Measurements from ENCODE around the gene EHMT1. TPM values are rescaled to one million over a fixed set of nuclear protein-coding genes. Genes with fewer than 3 reads are reported as not detected.
A peak's percentile ranks its signal among the peaks of the same experiment; 100 is the strongest.

EHMT1 gene
- polyA plus RNA-seq, 1 experiment = 23.3 TPM

GRCh38 chr9:137665226-137665625 lies 46.4 kb downstream of the EHMT1 start:
- DNase-seq (ENCODE audit: low read depth) = no peak
- POLR2A ChIA-PET = no interaction called here
- CTCF ChIA-PET = interaction anchor here (0.8 to 2.7 kb wide), 8 partner anchors 9 to 117 kb away, joined by 3 to 15 read pairs (median 4); no protein-coding TSS in a partner anchor
- no peak for TF ChIP-seq CTCF (IDR thresholded peaks at IDR 0.05; ENCODE audit: insufficient read depth, low read depth, low read length)
- no peak overlapping the region for H3K4me3 ChIP-seq (ENCODE audit: low read depth, low read length)
- H3K27me3 ChIP-seq (ENCODE audit: control insufficient read depth, insufficient read depth, low read length) = no peaks in the 10 kb centered on the region
- H3K36me3 ChIP-seq (ENCODE audit: control insufficient read depth, insufficient read depth, low read length) = peaks cover 5% of the 10 kb centered on the region

GRCh38 chr9:137665697-137666512 lies 47.1 kb downstream of the EHMT1 start:
- DNase-seq (ENCODE audit: low read depth) = no peak
- H3K36me3 ChIP-seq (ENCODE audit: control insufficient read depth, insufficient read depth, low read length) = peaks cover 5% of the 10 kb centered on the region
- ChIA-PET CTCF (interaction anchor here (0.7 to 2.7 kb wide), 10 partner anchors 8 to 117 kb away, joined by 3 to 15 read pairs (median 4); no protein-coding TSS in a partner anchor), POLR2A (no interaction called here)
- TF ChIP-seq CTCF (IDR thresholded peaks at IDR 0.05; ENCODE audit: insufficient read depth, low read depth, low read length) = peak; percentile 70
- H3K27me3 ChIP-seq (ENCODE audit: control insufficient read depth, insufficient read depth, low read length) = no peaks in the 10 kb centered on the region
- H3K4me3 ChIP-seq (ENCODE audit: low read depth, low read length) = no peak overlapping the region

- POLR2A ChIA-PET = no interaction called here
- CTCF ChIA-PET = interaction anchor here (1.0 to 1.2 kb wide), 3 partner anchors 17 to 34 kb away, joined by 3 to 5 read pairs (median 4); no protein-coding TSS in a partner anchor
- no peak for TF ChIP-seq CTCF (IDR thresholded peaks at IDR 0.05; ENCODE audit: insufficient read depth, low read depth, low read length)
- H3K4me3 ChIP-seq (ENCODE audit: low read depth, low read length) = no peak overlapping the region
- peaks cover 5% of the 10 kb centered on the region for H3K36me3 ChIP-seq (ENCODE audit: control insufficient read depth, insufficient read depth, low read length)
- no peak for DNase-seq (ENCODE audit: low read depth)
- H3K27me3 ChIP-seq (ENCODE audit: control insufficient read depth, insufficient read depth, low read length) = no peaks in the 10 kb centered on the region
Observed at GRCh38 chr9:137666513-137666822, 47.7 kb downstream of the EHMT1 start.

GRCh38 chr9:137666955-137667670 lies 48.3 kb downstream of the EHMT1 start:
- no peaks in the 10 kb centered on the region for H3K27me3 ChIP-seq (ENCODE audit: control insufficient read depth, insufficient read depth, low read length)
- CTCF ChIA-PET = interaction anchor here (0.6 to 1.1 kb wide), 3 partner anchors 17 to 49 kb away, joined by 3 to 4 read pairs (median 3); partner anchors contain the start of gene EHMT1
- no peak overlapping the region for H3K4me3 ChIP-seq (ENCODE audit: low read depth, low read length)
- no peak for TF ChIP-seq CTCF (IDR thresholded peaks at IDR 0.05; ENCODE audit: insufficient read depth, low read depth, low read length)
- POLR2A ChIA-PET = no interaction called here
- H3K36me3 ChIP-seq (ENCODE audit: control insufficient read depth, insufficient read depth, low read length) = peaks cover 5% of the 10 kb centered on the region
- no peak for DNase-seq (ENCODE audit: low read depth)

GRCh38 chr9:137668203-137668602 lies 49.4 kb downstream of the EHMT1 start:
- peaks cover 5% of the 10 kb centered on the region for H3K36me3 ChIP-seq (ENCODE audit: control insufficient read depth, insufficient read depth, low read length)
- H3K27me3 ChIP-seq (ENCODE audit: control insufficient read depth, insufficient read depth, low read length) = no peaks in the 10 kb centered on the region
- DNase-seq (ENCODE audit: low read depth) = no peak
- POLR2A ChIA-PET = no interaction called here
- H3K4me3 ChIP-seq (ENCODE audit: low read depth, low read length) = no peak overlapping the region
- TF ChIP-seq CTCF (IDR thresholded peaks at IDR 0.05; ENCODE audit: insufficient read depth, low read depth, low read length) = no peak
- CTCF ChIA-PET = no interaction called here
